Activated CD8-positive, alpha-beta T cell treated with anti-CD3 and anti-CD28 coated beads, Interleukin-2, amount 10 ng/mL, durations not matched to agents 7 days and 5 days (primary cell): ENCODE measurements around the gene ARL6IP4. TPM values are rescaled to one million over a fixed set of nuclear protein-coding genes. Genes with fewer than 3 reads are reported as not detected.
"Not testable (repeated sequence)": the region's sequence is repeated elsewhere in the genome, so short reads cannot be mapped to it uniquely, and the experiment has no call there.

Source experiments
- ATAC-seq: fragments of 150-1000 bp; cut with Tn5 transposase; one replicate; pipeline ENCODE4 v1.10.0; 2021; ENCODE audit warnings: moderate library complexity
- CTCF ChIA-PET: fragments of 350-600 bp; sonication (Branson Sonifier 250); formaldehyde crosslinking; loops from one replicate; lab custom pipeline; 2021; ENCODE audit warnings: antibody characterized with exemption; lab: Charles Lee
- POLR2A ChIA-PET: fragments of 350-600 bp; sonication (Branson Sonifier 250); formaldehyde crosslinking; loops from one replicate; lab custom pipeline; 2021; ENCODE audit warnings: antibody characterized with exemption; lab: Charles Lee
- DNase-seq: peaks from one replicate; pipeline ENCODE4 v3.0.0-alpha.2; 2020
- H3K27ac Mint-ChIP-seq: one replicate; pipeline ENCODE4 v1.8.0; 2021; ENCODE audit warnings: mild to moderate bottlenecking, mixed read lengths
- H3K27me3 Mint-ChIP-seq: one replicate; pipeline ENCODE4 v1.8.0; 2021; ENCODE audit warnings: low read depth, mixed read lengths
- H3K36me3 Mint-ChIP-seq: one replicate; pipeline ENCODE4 v1.8.0; 2021; ENCODE audit warnings: low read depth, mixed read lengths
- H3K4me1 Mint-ChIP-seq: one replicate; pipeline ENCODE4 v1.8.0; 2021; ENCODE audit warnings: low read depth, mixed read lengths
- H3K4me3 Mint-ChIP-seq: one replicate; pipeline ENCODE4 v1.8.0; 2021; ENCODE audit warnings: mild to moderate bottlenecking, mixed read lengths
- H3K9me3 Mint-ChIP-seq: one replicate; pipeline ENCODE4 v1.8.0; 2022; ENCODE audit warnings: mixed read lengths; ENCODE audit not compliant: insufficient read depth
- total RNA-seq, 2 experiments: library from RNA; stranded (reverse); gene quantifications; one replicate each; pipeline ENCODE4 v1.2.3, GENCODE V29; 2021

Gene ARL6IP4
- total RNA-seq, 2 experiments from 2014 or later: 204 to 213 TPM

- Mint-ChIP-seq H3K27ac (no peak overlapping the region), H3K4me1 (no peaks in the 10 kb centered on the region), H3K27me3 (no peaks in the 10 kb centered on the region), H3K4me3 (no peak overlapping the region), H3K36me3 (no peaks in the 10 kb centered on the region), H3K9me3 (no peaks in the 10 kb centered on the region)
- ATAC-seq (no peak), DNase-seq (no peak)
- POLR2A ChIA-PET: no interaction called here
- CTCF ChIA-PET: interaction anchor here (1.2 kb wide), 1 partner anchor 233 kb away, joined by 3 read pairs; no protein-coding TSS in a partner anchor
These were observed 24.7 kb downstream of the ARL6IP4 start for GRCh38 chr12:123005081-123005626.

- Mint-ChIP-seq H3K4me1 (no peaks in the 10 kb centered on the region), H3K4me3 (no peak overlapping the region), H3K9me3 (no peaks in the 10 kb centered on the region), H3K27ac (no peak overlapping the region), H3K36me3 (no peaks in the 10 kb centered on the region), H3K27me3 (no peaks in the 10 kb centered on the region)
- POLR2A ChIA-PET: no interaction called here
- no peak for DNase-seq
- ATAC-seq: no peak
- CTCF ChIA-PET: no interaction called here
These were observed 26.5 kb downstream of the ARL6IP4 start for GRCh38 chr12:123006977-123007376.

GRCh38 chr12:123010110-123010509 lies 29.6 kb downstream of the ARL6IP4 start:
- no peak overlapping the region for H3K27ac Mint-ChIP-seq
- no peak for ATAC-seq

GRCh38 chr12:123010681-123011080 lies 30.2 kb downstream of the ARL6IP4 start:
- CTCF ChIA-PET: no interaction called here
- Mint-ChIP-seq H3K27ac (no peak overlapping the region), H3K4me3 (no peak overlapping the region)

More at GRCh38 chr12:123010110-123010509, 29.6 kb downstream of the ARL6IP4 start:
- ChIA-PET POLR2A (no interaction called here), CTCF (no interaction called here)
- H3K4me3 Mint-ChIP-seq: no peak overlapping the region
- no peaks in the 10 kb centered on the region for H3K4me1 Mint-ChIP-seq
- no peaks in the 10 kb centered on the region for H3K27me3 Mint-ChIP-seq
- no peak for DNase-seq
- no peaks in the 10 kb centered on the region for H3K9me3 Mint-ChIP-seq
- no peaks in the 10 kb centered on the region for H3K36me3 Mint-ChIP-seq

GRCh38 chr12:123011701-123012100 lies 31.2 kb downstream of the ARL6IP4 start:
- Mint-ChIP-seq H3K4me3 (no peak overlapping the region), H3K27me3 (no peaks in the 10 kb centered on the region), H3K36me3 (no peaks in the 10 kb centered on the region), H3K9me3 (no peaks in the 10 kb centered on the region), H3K4me1 (no peaks in the 10 kb centered on the region), H3K27ac (no peak overlapping the region)
- CTCF ChIA-PET: no interaction called here
- ATAC-seq (no peak), DNase-seq (no peak)
- POLR2A ChIA-PET: interaction anchor here (0.9 kb wide), 1 partner anchor 29 kb away, joined by 3 read pairs; no protein-coding TSS in a partner anchor

More at GRCh38 chr12:123010681-123011080, 30.2 kb downstream of the ARL6IP4 start:
- Mint-ChIP-seq H3K27me3 (no peaks in the 10 kb centered on the region), H3K4me1 (no peaks in the 10 kb centered on the region), H3K9me3 (no peaks in the 10 kb centered on the region), H3K36me3 (no peaks in the 10 kb centered on the region)
- DNase-seq (no peak), ATAC-seq (no peak)
- POLR2A ChIA-PET: interaction anchor here (0.9 kb wide), 1 partner anchor 30 kb away, joined by 3 read pairs; no protein-coding TSS in a partner anchor

GRCh38 chr12:123013185-123014095 lies 33.0 kb downstream of the ARL6IP4 start:
- CTCF ChIA-PET: no interaction called here
- Mint-ChIP-seq H3K4me3 (no peak overlapping the region), H3K27me3 (no peaks in the 10 kb centered on the region), H3K9me3 (no peaks in the 10 kb centered on the region), H3K4me1 (no peaks in the 10 kb centered on the region), H3K27ac (no peak overlapping the region), H3K36me3 (no peaks in the 10 kb centered on the region)
- no peak for DNase-seq
- no peak for ATAC-seq
- POLR2A ChIA-PET: no interaction called here

GRCh38 chr12:123014473-123014872 lies 34.0 kb downstream of the ARL6IP4 start:
- H3K27me3 Mint-ChIP-seq, H3K9me3 Mint-ChIP-seq, CTCF ChIA-PET, H3K4me3 Mint-ChIP-seq, H3K4me1 Mint-ChIP-seq, H3K36me3 Mint-ChIP-seq, POLR2A ChIA-PET, H3K27ac Mint-ChIP-seq, DNase-seq, ATAC-seq: not testable (repeated sequence)

- Mint-ChIP-seq H3K27ac (no peak overlapping the region), H3K4me1 (peaks cover 6% of the 10 kb centered on the region), H3K4me3 (no peak overlapping the region), H3K9me3 (no peaks in the 10 kb centered on the region), H3K27me3 (no peaks in the 10 kb centered on the region), H3K36me3 (no peaks in the 10 kb centered on the region)
- no peak for DNase-seq
- no peak for ATAC-seq
- ChIA-PET CTCF (no interaction called here), POLR2A (no interaction called here)
These were observed 37.3 kb downstream of the ARL6IP4 start for GRCh38 chr12:123017753-123018152.

- ChIA-PET CTCF (interaction anchor here (0.7 kb wide), 1 partner anchor 9 kb away, joined by 3 read pairs; no protein-coding TSS in a partner anchor), POLR2A (no interaction called here)
- Mint-ChIP-seq H3K36me3 (no peaks in the 10 kb centered on the region), H3K4me3 (no peak overlapping the region), H3K27me3 (no peaks in the 10 kb centered on the region), H3K4me1 (peaks cover 14% of the 10 kb centered on the region), H3K9me3 (no peaks in the 10 kb centered on the region), H3K27ac (peak overlapping the region; percentile 20)
- DNase-seq (no peak), ATAC-seq (no peak)
These were observed 39.3 kb downstream of the ARL6IP4 start for GRCh38 chr12:123019841-123020138.

- peaks cover 18% of the 10 kb centered on the region for H3K4me1 Mint-ChIP-seq
- H3K36me3 Mint-ChIP-seq: no peaks in the 10 kb centered on the region
- DNase-seq (no peak), ATAC-seq (no peak)
- POLR2A ChIA-PET: no interaction called here
- CTCF ChIA-PET: no interaction called here
- H3K27ac Mint-ChIP-seq: no peak overlapping the region
- H3K27me3 Mint-ChIP-seq: no peaks in the 10 kb centered on the region
- no peak overlapping the region for H3K4me3 Mint-ChIP-seq
- H3K9me3 Mint-ChIP-seq: no peaks in the 10 kb centered on the region
These were observed 41.5 kb downstream of the ARL6IP4 start for GRCh38 chr12:123021688-123022604.

GRCh38 chr12:123022846-123023245 lies 42.4 kb downstream of the ARL6IP4 start:
- Mint-ChIP-seq H3K4me1 (peaks cover 18% of the 10 kb centered on the region), H3K9me3 (no peaks in the 10 kb centered on the region), H3K27ac (peak overlapping the region; percentile 30), H3K36me3 (no peaks in the 10 kb centered on the region), H3K4me3 (no peak overlapping the region), H3K27me3 (no peaks in the 10 kb centered on the region)
- ATAC-seq (no peak), DNase-seq (no peak)
- POLR2A ChIA-PET: no interaction called here
- CTCF ChIA-PET: interaction anchor here (1.3 kb wide), 1 partner anchor 21 kb away, joined by 4 read pairs; no protein-coding TSS in a partner anchor
